DOHH2 (cell line): Measurements from ENCODE around the gene PXT1.

ENCODE experiments used
- EZH2phosphoT487 ChIP-seq: fragments of 200-600 bp; sonication (generic); IDR thresholded peaks from 2 replicates; pipeline ENCODE4 v1.6.1; 2017; ENCODE audit warnings: borderline replicate concordance, mild to moderate bottlenecking, antibody characterized with exemption, low read length, moderate library complexity, mixed read lengths
- TF ChIP-seq, protein P1 (sequence below): fragments of 200-600 bp; sonication (generic); IDR thresholded peaks from one replicate; pipeline ENCODE4 v1.5.1; 2014; ENCODE audit warnings: antibody characterized with exemption, mild to moderate bottlenecking, low read depth, low read length; ENCODE audit not compliant: poor library complexity, severe bottlenecking

DNA sequence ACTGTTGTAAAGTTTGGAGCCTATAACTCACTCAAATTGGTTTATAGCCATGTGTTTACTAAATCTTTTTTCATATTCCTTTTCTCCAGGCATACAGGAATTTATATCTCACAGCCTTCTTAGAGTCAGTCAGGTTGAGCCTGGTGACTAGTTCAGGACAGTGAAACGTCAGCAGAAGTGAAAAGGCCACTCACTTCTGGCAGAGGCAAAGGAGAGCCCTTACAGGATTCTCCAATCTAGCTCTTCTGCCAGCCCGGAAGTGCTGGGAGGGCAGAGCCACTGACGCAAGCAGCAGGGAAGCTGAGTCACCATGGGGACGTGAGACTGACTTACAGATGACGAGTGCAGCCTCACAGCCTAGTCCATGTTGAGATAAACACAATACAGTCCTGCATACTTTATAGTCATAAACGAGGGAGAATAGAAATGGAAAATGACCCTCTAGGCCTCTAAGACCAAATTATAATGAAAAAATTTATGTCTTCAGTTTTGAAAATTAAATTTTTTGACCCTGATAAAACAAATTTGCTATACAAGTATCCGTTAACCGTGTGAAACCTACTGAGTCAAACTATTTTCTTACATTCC is 1.3 kb downstream of the PXT1 start:
- TF ChIP-seq, protein P1, sequence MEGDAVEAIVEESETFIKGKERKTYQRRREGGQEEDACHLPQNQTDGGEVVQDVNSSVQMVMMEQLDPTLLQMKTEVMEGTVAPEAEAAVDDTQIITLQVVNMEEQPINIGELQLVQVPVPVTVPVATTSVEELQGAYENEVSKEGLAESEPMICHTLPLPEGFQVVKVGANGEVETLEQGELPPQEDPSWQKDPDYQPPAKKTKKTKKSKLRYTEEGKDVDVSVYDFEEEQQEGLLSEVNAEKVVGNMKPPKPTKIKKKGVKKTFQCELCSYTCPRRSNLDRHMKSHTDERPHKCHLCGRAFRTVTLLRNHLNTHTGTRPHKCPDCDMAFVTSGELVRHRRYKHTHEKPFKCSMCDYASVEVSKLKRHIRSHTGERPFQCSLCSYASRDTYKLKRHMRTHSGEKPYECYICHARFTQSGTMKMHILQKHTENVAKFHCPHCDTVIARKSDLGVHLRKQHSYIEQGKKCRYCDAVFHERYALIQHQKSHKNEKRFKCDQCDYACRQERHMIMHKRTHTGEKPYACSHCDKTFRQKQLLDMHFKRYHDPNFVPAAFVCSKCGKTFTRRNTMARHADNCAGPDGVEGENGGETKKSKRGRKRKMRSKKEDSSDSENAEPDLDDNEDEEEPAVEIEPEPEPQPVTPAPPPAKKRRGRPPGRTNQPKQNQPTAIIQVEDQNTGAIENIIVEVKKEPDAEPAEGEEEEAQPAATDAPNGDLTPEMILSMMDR, result no peak
- no peak for TF ChIP-seq EZH2phosphoT487
